WTC11 (cell line): ENCODE measurements around the gene GLB1L2.

Experiments used
- CBFB ChIP-seq: sonication (generic); formaldehyde crosslinking; IDR thresholded peaks from 2 replicates; pipeline ENCODE4 v1.8.1; 2022; ENCODE audit warnings: mild to moderate bottlenecking, low read depth, missing genetic modification reagents
- CDX4 ChIP-seq: fragments of 250-450 bp; sonication (Bioruptor Pico); IDR thresholded peaks from 2 replicates; pipeline ENCODE4 v1.9.0; 2021; ENCODE audit warnings: moderate library complexity, mild to moderate bottlenecking, inconsistent platforms, borderline replicate concordance
- CREB1 ChIP-seq: sonication (generic); formaldehyde crosslinking; IDR thresholded peaks from 2 replicates; pipeline ENCODE4 v1.8.0; 2023; ENCODE audit warnings: mild to moderate bottlenecking, missing genetic modification reagents
- CTCF ChIP-seq: fragments of 200-600 bp; IDR thresholded peaks from 2 replicates; pipeline ENCODE4 v1.8.0; 2022; ENCODE audit warnings: antibody characterized with exemption
- GRHL2 ChIP-seq: fragments of 250-450 bp; sonication (Bioruptor Pico); IDR thresholded peaks from 2 replicates; pipeline ENCODE4 v1.8.0; 2022; ENCODE audit warnings: mild to moderate bottlenecking, moderate library complexity; ENCODE audit not compliant: insufficient replicate concordance, severe bottlenecking
- MAX ChIP-seq: sonication (generic); formaldehyde crosslinking; IDR thresholded peaks from 2 replicates; pipeline ENCODE4 v1.8.0; 2022; ENCODE audit warnings: mild to moderate bottlenecking, missing genetic modification reagents
- RELA ChIP-seq: sonication (generic); formaldehyde crosslinking; IDR thresholded peaks from 2 replicates; pipeline ENCODE4 v1.8.1; 2022; ENCODE audit warnings: missing genetic modification reagents, mild to moderate bottlenecking, borderline replicate concordance
- ZBTB21 ChIP-seq: sonication (generic); formaldehyde crosslinking; IDR thresholded peaks from 2 replicates; pipeline ENCODE4 v1.8.1; 2023; ENCODE audit warnings: mild to moderate bottlenecking, missing genetic modification reagents, borderline replicate concordance

GRCh38 chr11:134361661-134362060, 29.9 kb downstream of the GLB1L2 start:
- no peak for TF ChIP-seq CREB1 (CRISPR knock-in tag)
- no peak for TF ChIP-seq CTCF
- no peak for TF ChIP-seq GRHL2 (CRISPR knock-in tag)
- no peak for TF ChIP-seq CBFB (CRISPR knock-in tag)
- TF ChIP-seq ZBTB21 (CRISPR knock-in tag): no peak
- TF ChIP-seq MAX (CRISPR knock-in tag): no peak
- TF ChIP-seq CDX4 (CRISPR knock-in tag): no peak
- no peak for TF ChIP-seq RELA
